ENCODE results near the gene GASK1B.

DNA sequence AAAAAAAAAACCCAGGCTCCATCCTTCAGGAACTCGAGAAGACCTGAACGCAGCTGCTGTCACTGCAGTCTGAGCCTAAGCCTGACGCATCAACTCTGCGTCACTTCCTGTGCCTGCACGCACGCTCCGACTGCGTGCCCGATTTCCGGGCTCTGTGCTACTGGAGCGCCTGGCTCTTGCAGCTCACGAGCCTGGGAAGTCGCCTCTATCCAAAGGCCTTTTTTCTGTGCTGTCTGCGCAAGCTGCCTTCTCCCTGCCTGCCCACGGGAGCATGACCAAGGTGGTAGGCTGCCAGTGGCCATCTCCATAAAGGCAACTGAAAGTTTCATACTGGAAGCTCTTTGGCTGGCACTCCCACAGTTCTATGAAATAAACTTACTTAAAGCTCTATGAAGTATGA lies 9.9 kb upstream of the GASK1B start:
- TF ChIP-seq, protein P1, sequence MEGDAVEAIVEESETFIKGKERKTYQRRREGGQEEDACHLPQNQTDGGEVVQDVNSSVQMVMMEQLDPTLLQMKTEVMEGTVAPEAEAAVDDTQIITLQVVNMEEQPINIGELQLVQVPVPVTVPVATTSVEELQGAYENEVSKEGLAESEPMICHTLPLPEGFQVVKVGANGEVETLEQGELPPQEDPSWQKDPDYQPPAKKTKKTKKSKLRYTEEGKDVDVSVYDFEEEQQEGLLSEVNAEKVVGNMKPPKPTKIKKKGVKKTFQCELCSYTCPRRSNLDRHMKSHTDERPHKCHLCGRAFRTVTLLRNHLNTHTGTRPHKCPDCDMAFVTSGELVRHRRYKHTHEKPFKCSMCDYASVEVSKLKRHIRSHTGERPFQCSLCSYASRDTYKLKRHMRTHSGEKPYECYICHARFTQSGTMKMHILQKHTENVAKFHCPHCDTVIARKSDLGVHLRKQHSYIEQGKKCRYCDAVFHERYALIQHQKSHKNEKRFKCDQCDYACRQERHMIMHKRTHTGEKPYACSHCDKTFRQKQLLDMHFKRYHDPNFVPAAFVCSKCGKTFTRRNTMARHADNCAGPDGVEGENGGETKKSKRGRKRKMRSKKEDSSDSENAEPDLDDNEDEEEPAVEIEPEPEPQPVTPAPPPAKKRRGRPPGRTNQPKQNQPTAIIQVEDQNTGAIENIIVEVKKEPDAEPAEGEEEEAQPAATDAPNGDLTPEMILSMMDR (IDR thresholded peaks at IDR 0.05) = no peak
- TF ChIP-seq EP300 (IDR thresholded peaks at IDR 0.05) = no peak

All from ovary (tissue), 3 donors.